Spleen (tissue), 7 donors: ENCODE measurements around the gene CDKN1A.

Source experiments
- POLR2A ChIP-seq, 3 donors: fragments of 450-650 bp; IDR thresholded peaks; one replicate each; pipeline ENCODE4 v1.5.1; 2017; ENCODE audit warnings: antibody characterized with exemption in 3 of 3, mild to moderate bottlenecking in 1 of 3
- POLR2AphosphoS5 ChIP-seq, 3 donors: sonication (generic); formaldehyde crosslinking; IDR thresholded peaks; one replicate each; pipeline ENCODE4 v1.5.1; 2017; ENCODE audit warnings: antibody characterized with exemption in 3 of 3
- TF ChIP-seq, protein P1 (sequence below), 11 experiments: fragments of 200-600 bp in 7 of 11; fragments of 450-650 bp in 4 of 11; sonication (generic) in 4 of 11; IDR thresholded peaks in 8 of 11; conservative IDR thresholded peaks in 3 of 11; 1 replicate in 7 of 11; 2 replicates in 4 of 11; pipeline versions ENCODE4 v1.4.0 to v1.8.0; 2016 to 2021; ENCODE audit warnings: antibody characterized with exemption in 11 of 11, inconsistent platforms in 4 of 11, mild to moderate bottlenecking in 1 of 11
- donor health status: DM: no; HTN: no; CAD: no; lungs with moderate emphysema.
- donor health status: DM: no; HTN: no; CAD: no.
- donor health status: DM: no; HTN: no; CAD: no.

DNA sequence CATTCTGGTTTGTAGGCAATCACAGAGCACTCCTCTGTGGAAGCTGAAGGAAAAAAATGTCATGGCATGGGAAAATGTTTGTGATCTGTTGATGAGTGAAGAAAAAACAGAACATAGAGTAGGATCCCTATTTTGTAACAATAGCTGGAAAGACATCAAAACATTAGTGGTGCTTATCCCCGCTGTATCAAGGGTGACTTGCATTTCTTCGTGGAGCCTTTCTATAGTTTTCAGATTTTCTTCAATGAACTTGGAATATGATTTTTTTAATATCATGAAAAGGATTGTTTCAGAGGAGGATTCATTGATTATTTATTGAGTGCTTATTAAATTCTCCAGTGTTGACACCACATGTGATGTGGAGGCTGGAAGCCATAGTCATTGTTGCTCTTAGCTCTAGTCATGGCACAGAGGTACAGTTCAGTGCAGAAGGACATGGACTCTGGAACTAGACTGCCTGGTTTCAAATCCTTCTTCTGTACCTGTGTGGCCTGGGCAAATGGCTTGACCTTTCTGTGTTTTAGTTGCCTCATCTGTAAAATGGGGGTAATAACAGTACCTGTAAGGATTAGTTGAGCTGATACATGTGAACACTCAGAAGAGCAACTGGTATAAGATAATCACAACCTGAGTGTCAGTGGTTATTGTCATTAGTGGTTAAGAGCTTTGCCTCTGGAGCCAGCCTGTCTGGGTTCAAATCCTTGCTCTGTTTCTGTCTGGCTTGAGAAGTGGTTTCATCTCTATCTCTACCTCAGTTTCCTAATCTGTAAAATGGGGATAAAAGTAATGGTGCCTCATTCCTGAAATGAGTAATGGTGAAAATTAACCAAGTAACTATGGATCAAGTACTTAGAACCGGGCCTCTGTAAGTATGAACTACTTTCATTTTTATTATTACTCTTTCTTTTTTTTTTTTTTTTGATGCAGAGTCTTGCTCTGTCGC is 14.7 kb upstream of the CDKN1A start:
- TF ChIP-seq POLR2AphosphoS5 (IDR thresholded peaks at IDR 0.05) (no peak), POLR2A (IDR thresholded peaks at IDR 0.05) (no peak)
- TF ChIP-seq, protein P1, sequence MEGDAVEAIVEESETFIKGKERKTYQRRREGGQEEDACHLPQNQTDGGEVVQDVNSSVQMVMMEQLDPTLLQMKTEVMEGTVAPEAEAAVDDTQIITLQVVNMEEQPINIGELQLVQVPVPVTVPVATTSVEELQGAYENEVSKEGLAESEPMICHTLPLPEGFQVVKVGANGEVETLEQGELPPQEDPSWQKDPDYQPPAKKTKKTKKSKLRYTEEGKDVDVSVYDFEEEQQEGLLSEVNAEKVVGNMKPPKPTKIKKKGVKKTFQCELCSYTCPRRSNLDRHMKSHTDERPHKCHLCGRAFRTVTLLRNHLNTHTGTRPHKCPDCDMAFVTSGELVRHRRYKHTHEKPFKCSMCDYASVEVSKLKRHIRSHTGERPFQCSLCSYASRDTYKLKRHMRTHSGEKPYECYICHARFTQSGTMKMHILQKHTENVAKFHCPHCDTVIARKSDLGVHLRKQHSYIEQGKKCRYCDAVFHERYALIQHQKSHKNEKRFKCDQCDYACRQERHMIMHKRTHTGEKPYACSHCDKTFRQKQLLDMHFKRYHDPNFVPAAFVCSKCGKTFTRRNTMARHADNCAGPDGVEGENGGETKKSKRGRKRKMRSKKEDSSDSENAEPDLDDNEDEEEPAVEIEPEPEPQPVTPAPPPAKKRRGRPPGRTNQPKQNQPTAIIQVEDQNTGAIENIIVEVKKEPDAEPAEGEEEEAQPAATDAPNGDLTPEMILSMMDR (IDR thresholded peaks at IDR 0.05 in 8 of 11, conservative IDR thresholded peaks at IDR 0.05 in 3 of 11), result no peak
